Aorta (tissue), 5 donors: Measurements from ENCODE around the gene INS. TPM values are rescaled to one million over a fixed set of nuclear protein-coding genes. Genes with fewer than 3 reads are reported as not detected.

ENCODE experiments used
- ATAC-seq: fragments of 200-7000 bp; cut with Tn5 transposase; one replicate; pipeline ENCODE4 v1.9.1; 2022; ENCODE audit warnings: moderate library complexity; ENCODE audit not compliant: low FRiP score
- DNase-seq, 2 donors: peaks; one replicate each; pipeline ENCODE4 v3.0.0-alpha.2; 2020
- H3K27ac ChIP-seq, 2 donors: one replicate each; pipeline ENCODE4 v1.5.1; 2013; ENCODE audit warnings: low read length in 2 of 2, mild to moderate bottlenecking in 2 of 2, moderate library complexity in 2 of 2, control low read depth in 1 of 2, inconsistent platforms in 1 of 2, low read depth in 1 of 2
- H3K27me3 ChIP-seq, 2 donors: one replicate each; pipeline ENCODE4 v1.6.1; 2013; ENCODE audit warnings: control low read depth in 1 of 2, low read length in 1 of 2, mild to moderate bottlenecking in 1 of 2, moderate library complexity in 1 of 2; ENCODE audit not compliant: insufficient read depth in 2 of 2, control insufficient read depth in 1 of 2
- H3K36me3 ChIP-seq, 2 donors: one replicate each; pipeline ENCODE4 v1.6.1; 2013; ENCODE audit warnings: control low read depth in 1 of 2, low read length in 1 of 2, mild to moderate bottlenecking in 1 of 2; ENCODE audit not compliant: insufficient read depth in 2 of 2, control insufficient read depth in 1 of 2
- H3K4me1 ChIP-seq, 2 donors: one replicate each; pipeline ENCODE4 v1.6.1; 2013; ENCODE audit warnings: low read length in 2 of 2, control low read depth in 1 of 2, mild to moderate bottlenecking in 1 of 2, moderate library complexity in 1 of 2; ENCODE audit not compliant: insufficient read depth in 2 of 2, control insufficient read depth in 1 of 2
- H3K4me3 ChIP-seq, 2 donors: one replicate each; pipeline ENCODE4 v1.5.1; 2013; ENCODE audit warnings: low read length in 2 of 2, control low read depth in 1 of 2, mild to moderate bottlenecking in 1 of 2
- H3K9me3 ChIP-seq: one replicate; pipeline ENCODE4 v1.6.1; 2013; ENCODE audit warnings: mild to moderate bottlenecking, low read length; ENCODE audit not compliant: control insufficient read depth
- WGBS, 2 donors: extraction: QIAGEN DNeasy Blood & Tissue Kit; methylation state at CpG; one replicate each; pipeline ENCODE4 v1.1.7; 2013; 5-methylcytosine and 5-hydroxymethylcytosine counted together
- intact Hi-C, 2 donors: fragments of 100-400 bp; cut with DNase I; formaldehyde crosslinking; loops; one replicate each; pipeline versions ENCODE4 v1.14.2 to v1.15.0; 2022
- polyA plus RNA-seq, 2 donors: library from polyadenylated mRNA; stranded (reverse); fragments of 200-250 nt; gene quantifications; one replicate each; pipeline ENCODE4 v1.2.3, GENCODE V29; 2013
- total RNA-seq, 2 donors: library from RNA; stranded (reverse); fragmentation: NEBNext Ultra II Directional; extraction: Animal tissue kit (Norgen Biotek cat#: 25700); gene quantifications; one replicate each; pipeline ENCODE4 v1.2.1, GENCODE V29; 2021
- donor health status: healthy with polysubstance abuse.
- donor health status: Bipolar disorder and iron deficiency.
- donor health status: DM: no; HTN: no; CAD: no.
- donor health status: DM: no; HTN: no; CAD: no.
- donor health status: DM: yes; HTN: yes; CAD: no.

The INS gene
- total and polyA plus RNA-seq, 4 donors, result 1.9 to 18.8 (median 9.6) TPM

DNA sequence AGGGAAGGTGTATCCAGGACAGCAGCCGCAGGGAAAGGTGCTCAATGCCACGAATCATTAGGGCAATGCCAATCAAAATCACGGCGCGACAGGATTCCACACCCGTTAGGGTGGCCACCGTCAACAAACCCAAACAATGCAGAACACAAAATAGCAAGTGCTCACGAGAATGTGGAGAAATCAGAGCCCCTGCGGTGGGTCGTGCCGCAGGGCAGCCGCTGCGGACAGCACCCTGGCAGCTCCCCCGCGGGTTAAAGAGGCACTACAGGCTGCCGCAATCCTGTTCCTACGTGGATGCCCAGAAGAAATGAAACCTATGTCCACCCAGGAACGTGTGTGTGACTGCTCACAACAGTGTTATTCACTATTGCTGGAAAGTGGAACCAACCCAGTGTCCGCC, 27.7 kb upstream of the INS start:
- Histone ChIP-seq H3K4me1 (no peaks in the 10 kb centered on the region), H3K9me3 (no peaks in the 10 kb centered on the region), H3K4me3 (no peak overlapping the region), H3K36me3 (no peaks in the 10 kb centered on the region), H3K27ac (no peak overlapping the region), H3K27me3 (no peaks in the 10 kb centered on the region)
- WGBS, 2 donors, result 87% methylated on average over 19 of the region's 19 CpGs
- no peak for ATAC-seq
- DNase-seq, result no peak
- intact Hi-C loops, result no loop called here

- intact Hi-C loops, result no loop called here
- no peaks in the 10 kb centered on the region for H3K27me3 ChIP-seq
- WGBS, 2 donors, result 86 to 93% methylated on average over 7 of the region's 7 CpGs
These were observed 26.3 kb upstream of the INS start for GRCh38 chr11:2187280-2187707.

GRCh38 chr11:2186669-2187279, 25.8 kb upstream of the INS start:
- Histone ChIP-seq H3K36me3 (no peaks in the 10 kb centered on the region), H3K4me1 (no peaks in the 10 kb centered on the region), H3K9me3 (no peaks in the 10 kb centered on the region), H3K4me3 (no peak overlapping the region), H3K27ac (no peak overlapping the region), H3K27me3 (no peaks in the 10 kb centered on the region)
- DNase-seq (no peak), ATAC-seq (no peak)
- WGBS, 2 donors, result 19 to 21% methylated on average over 18 to 21 of the region's 21 CpGs
- intact Hi-C loops, result no loop called here

More at GRCh38 chr11:2187280-2187707, 26.3 kb upstream of the INS start:
- Histone ChIP-seq H3K36me3 (no peaks in the 10 kb centered on the region), H3K4me1 (no peaks in the 10 kb centered on the region), H3K27ac (no peak overlapping the region), H3K4me3 (no peak overlapping the region), H3K9me3 (no peaks in the 10 kb centered on the region)
- DNase-seq, result no peak
- ATAC-seq, result no peak

- intact Hi-C loops, result no loop called here
- DNase-seq (no peak), ATAC-seq (no peak)
- no peaks in the 10 kb centered on the region for H3K9me3 ChIP-seq
- no peaks in the 10 kb centered on the region for H3K4me1 ChIP-seq
- 43 to 47% methylated on average over 23 of the region's 23 CpGs for WGBS, 2 donors
- H3K27ac ChIP-seq, result no peak overlapping the region
- no peaks in the 10 kb centered on the region for H3K36me3 ChIP-seq
- no peak overlapping the region for H3K4me3 ChIP-seq
- no peaks in the 10 kb centered on the region for H3K27me3 ChIP-seq
These were observed 24.5 kb upstream of the INS start for GRCh38 chr11:2185324-2186085.

DNA sequence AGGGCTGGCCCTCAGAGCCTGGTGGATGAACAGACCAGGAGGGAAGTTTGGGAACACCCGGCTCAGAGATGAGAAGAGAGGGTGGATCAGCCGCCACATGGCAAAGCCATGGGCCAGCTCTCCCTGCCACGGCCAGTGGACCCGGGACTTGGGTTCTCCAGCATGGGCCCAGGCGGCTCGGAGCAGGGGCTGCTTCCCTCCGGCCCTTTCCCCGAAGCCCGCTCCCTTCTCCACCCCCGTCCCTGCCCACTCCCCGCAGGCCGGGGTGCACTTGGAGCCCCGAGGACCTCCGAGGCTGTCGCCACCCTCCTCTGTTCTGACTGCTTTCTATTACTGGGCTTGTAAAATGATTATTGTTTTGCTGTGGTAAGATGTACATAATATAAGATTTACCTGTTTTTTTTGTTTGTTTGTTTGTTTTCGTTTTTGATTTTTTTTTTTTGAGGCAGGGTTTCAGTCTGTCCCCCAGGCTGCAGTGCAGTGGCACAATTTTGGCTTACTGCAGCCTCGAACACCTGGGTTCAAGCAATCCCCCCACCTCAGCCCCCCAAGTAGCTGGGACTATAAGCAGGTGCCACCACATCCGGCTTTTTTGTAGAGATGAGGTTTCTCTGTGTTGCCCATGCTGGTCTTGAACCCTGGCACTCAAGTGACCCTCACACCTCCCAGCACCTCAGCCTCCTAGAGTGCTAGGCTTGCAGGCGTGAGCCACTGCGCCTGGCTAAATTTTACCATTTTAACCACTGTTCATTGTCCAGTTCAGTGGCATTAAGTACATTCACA, 21.9 kb upstream of the INS start:
- H3K27ac ChIP-seq, result no peak overlapping the region
- H3K27me3 ChIP-seq, result no peaks in the 10 kb centered on the region
- H3K4me3 ChIP-seq, result no peak overlapping the region
- H3K4me1 ChIP-seq, result no peaks in the 10 kb centered on the region
- no peak for DNase-seq
- ATAC-seq, result no peak
- no peaks in the 10 kb centered on the region for H3K36me3 ChIP-seq
- WGBS, 2 donors, result 77 to 79% methylated on average over 20 of the region's 20 CpGs
- no peaks in the 10 kb centered on the region for H3K9me3 ChIP-seq
- intact Hi-C loops, result no loop called here

GRCh38 chr11:2182075-2182474, 21.1 kb upstream of the INS start:
- no peaks in the 10 kb centered on the region for H3K36me3 ChIP-seq

DNA sequence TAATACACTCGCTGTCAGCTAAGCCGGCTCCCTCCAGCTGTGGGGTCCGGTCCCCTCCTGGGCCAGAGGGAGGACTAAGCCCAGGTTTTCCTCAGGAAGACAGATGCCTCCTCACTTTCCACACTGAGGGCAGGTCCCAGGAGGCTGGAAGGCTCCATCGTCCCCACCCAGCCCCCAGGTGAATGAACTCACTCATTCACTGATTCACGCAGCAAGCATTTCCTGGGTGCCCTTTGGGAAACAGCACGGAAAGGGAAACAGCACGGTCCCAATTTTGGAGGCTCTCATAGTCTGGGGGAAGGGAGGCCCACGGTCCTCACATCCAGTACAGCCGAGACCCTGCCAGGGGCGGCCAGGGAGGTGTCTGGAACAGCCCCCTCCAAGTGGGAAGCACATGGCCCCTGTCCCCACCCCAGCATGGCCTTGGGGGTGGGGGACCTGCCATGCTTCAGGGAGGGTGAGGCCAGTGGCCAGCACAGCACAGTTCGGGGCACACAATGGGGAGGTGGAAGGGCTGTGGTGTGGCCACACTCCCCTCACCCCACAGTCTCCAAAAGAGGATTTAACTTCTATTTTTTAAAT, 19.9 kb upstream of the INS start:
- Histone ChIP-seq H3K4me3 (no peak overlapping the region), H3K27me3 (no peaks in the 10 kb centered on the region), H3K4me1 (no peaks in the 10 kb centered on the region), H3K9me3 (no peaks in the 10 kb centered on the region), H3K27ac (no peak overlapping the region), H3K36me3 (no peaks in the 10 kb centered on the region)
- DNase-seq (no peak), ATAC-seq (no peak)
- intact Hi-C loops, result no loop called here
- WGBS, 2 donors, result 82 to 86% methylated on average over 11 of the region's 11 CpGs

More at GRCh38 chr11:2182075-2182474, 21.1 kb upstream of the INS start:
- Histone ChIP-seq H3K27ac (no peak overlapping the region), H3K4me3 (no peak overlapping the region), H3K9me3 (no peaks in the 10 kb centered on the region), H3K27me3 (no peaks in the 10 kb centered on the region), H3K4me1 (no peaks in the 10 kb centered on the region)
- 82 to 84% methylated on average over 18 of the region's 18 CpGs for WGBS, 2 donors
- intact Hi-C loops, result no loop called here
- ATAC-seq (no peak), DNase-seq (no peak)

- Histone ChIP-seq H3K27me3 (no peaks in the 10 kb centered on the region), H3K4me3 (no peak overlapping the region), H3K9me3 (no peaks in the 10 kb centered on the region), H3K4me1 (no peaks in the 10 kb centered on the region), H3K27ac (no peak overlapping the region), H3K36me3 (no peaks in the 10 kb centered on the region)
- intact Hi-C loops, result no loop called here
- 80 to 81% methylated on average over 11 to 15 of the region's 15 CpGs for WGBS, 2 donors
- DNase-seq, result no peak
- no peak for ATAC-seq
These were observed 19.3 kb upstream of the INS start for GRCh38 chr11:2180347-2180746.
